HG02798 (cell line): ENCODE data around the gene CFAP65.

Experiments
- ATAC-seq: cut with Tn5 transposase; IDR thresholded peaks from one replicate; pipeline ENCODE4 v1.9.1; 2021; ENCODE audit warnings: mild to moderate bottlenecking; ENCODE audit not compliant: unreplicated experiment, poor library complexity

The CFAP65 gene

DNA sequence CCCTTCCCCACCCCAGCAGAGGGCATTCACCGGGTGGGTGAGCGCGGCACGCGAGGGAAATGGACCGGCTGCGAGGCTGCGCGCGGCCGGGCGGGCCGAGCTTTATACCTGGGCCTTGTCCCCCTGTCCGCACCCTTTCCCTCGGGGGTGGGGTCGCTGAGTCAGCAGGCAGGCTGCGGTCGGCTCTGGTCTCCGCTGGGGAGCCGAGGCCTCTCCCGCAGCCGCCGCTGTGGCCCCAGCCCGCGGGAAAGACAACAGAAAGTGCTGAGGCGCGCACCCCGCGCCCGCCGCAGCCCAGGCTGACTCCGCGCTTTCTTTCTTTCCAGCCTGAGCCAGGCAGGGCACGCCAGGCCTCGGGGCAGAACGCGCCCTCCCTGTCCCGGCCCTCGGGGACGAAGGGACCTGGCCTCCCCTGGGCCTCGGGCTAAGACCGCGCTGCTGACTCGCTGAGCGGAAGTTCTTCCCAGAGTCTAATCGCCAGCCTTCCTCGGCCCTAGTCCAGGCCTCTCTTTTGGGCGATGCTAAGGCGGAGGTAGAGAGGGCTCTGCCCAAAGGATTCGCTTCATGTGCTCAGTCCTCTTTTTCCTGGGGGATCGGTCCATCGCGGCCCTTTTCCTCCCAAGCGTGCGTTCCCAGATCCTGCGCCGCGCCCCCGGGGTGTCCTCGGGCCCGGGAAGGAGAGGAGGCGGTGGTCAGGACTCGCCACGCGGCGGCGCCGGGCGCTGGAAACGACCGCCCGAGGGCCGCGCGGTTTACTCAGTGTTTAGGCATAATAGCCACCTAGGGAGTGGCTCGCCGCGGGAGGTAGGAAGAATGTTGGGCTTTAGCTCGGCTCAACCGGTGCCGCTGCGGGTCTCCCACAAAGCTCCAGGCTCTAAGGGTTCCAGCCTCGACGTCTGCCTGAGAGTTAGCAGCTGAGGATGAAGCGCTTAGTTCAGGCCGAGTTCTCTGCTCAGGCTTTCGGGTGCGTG lies 47.7 kb downstream of the CFAP65 start, which contains the start of gene CRYBA2:
CRYBA2 (minus strand) TSS at position 78 of the 971 bp plus-strand sequence. CDS start 246 bp downstream, outside the sequence.
- no peak for ATAC-seq

- ATAC-seq, result no peak
These were observed 48.5 kb downstream of the CFAP65 start for GRCh38 chr2:218992703-218993344.

- no peak for ATAC-seq
These were observed 49.1 kb downstream of the CFAP65 start for GRCh38 chr2:218992196-218992595.

GRCh38 chr2:218991674-218992168 lies 49.6 kb downstream of the CFAP65 start:
- no peak for ATAC-seq

DNA sequence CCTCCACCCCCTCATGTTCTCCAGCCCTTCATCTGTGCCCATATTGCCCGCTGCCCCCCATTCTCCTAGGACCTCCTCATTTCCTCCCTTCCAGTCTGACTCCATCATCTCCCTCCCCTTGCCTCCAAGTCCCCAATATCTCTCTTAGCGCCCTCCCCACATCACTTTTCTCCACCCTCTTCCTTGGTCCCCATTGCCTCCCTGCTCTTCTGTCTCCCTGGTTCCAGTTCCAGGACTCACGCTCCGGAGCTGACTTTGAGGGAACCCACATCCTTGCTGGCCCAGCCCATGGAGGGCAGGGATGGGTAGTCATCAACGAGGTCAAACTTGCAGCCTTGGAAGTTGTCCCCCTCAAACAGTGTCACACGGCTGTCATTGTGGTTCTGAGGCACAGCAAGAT lies 50.7 kb downstream of the CFAP65 start:
- ATAC-seq, result no peak

- ATAC-seq, result no peak
These were observed 51.3 kb downstream of the CFAP65 start for GRCh38 chr2:218990052-218990451.

DNA sequence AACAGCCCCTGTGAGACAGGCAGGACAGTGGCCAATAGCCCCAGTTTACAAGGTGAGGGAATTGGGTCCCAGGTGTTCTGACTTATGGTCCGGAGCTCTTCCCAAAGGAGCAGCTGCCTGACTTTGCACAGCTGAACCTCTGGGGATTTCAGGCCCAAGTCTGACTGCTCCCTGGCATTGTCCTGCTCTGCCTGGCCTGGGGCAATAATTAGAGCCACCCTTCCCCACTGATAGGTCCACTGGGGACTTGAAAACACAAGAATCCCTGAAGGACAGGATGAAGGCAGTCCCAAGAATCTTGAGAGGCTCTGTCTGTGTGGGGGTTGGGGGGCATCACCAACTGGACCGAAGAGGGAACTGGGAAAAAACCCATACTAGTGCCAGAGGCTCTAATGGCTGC lies 52.7 kb downstream of the CFAP65 start:
- ATAC-seq, result no peak

DNA sequence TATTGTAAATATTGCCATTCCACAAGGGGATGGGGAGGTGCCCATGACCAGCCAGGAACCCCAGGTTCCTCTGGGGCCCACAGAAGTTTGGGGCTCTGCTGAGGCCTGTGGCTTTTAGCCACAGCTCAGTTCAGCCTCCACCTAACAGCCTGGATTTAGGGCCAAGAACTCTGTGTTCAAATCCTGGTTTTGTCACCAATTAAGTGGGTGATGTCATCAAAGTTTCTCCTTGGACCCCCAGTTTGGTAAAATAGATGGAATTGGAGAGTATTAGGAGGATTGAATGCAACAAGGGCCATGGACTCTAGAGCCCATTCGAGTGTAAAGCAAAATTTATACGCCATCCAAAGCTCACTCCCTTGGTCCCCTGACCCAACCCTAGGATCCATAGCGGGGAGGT lies 53.2 kb downstream of the CFAP65 start:
- no peak for ATAC-seq

DNA sequence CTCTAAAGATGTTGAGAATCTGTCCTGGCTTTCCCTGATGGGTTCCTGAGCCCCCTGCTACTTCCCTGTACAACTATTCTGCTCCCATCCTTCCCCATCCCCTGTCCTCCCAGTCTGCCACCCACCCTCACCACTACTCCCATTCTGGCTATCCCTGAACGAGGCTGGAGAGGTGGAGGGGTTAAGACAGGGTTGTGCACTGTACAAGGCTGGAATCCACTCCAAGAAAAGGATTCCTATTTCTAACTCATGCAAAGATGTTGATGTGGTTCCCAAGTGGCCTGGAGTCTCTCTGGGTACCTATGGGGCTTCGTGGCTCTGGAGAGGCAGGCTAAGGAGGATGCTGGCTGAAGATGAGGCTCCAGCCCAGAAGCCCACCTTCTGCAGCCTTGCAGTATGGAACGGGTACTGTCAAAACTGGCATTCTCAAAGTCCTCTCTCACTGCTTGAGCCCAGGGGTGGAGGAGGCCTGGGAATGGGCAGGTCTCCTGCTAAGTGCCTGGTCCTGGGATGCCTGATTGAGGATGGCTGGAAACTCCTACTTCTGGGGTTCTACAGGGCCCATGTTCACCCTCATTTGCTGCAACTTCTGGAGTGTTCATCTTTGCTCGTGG lies 55.1 kb downstream of the CFAP65 start:
- no peak for ATAC-seq

- ATAC-seq, result no peak
These were observed 55.8 kb downstream of the CFAP65 start for GRCh38 chr2:218985325-218986091.

GRCh38 chr2:218985021-218985324 lies 56.3 kb downstream of the CFAP65 start, which contains the start of gene FEV:
Gene FEV (minus strand): TSS chr2:218985184. CDS start chr2:218985075, 109 bp downstream.
- ATAC-seq, result no peak

GRCh38 chr2:218984239-218985020 lies 56.9 kb downstream of the CFAP65 start:
- no peak for ATAC-seq

- no peak for ATAC-seq
These were observed 57.4 kb downstream of the CFAP65 start for GRCh38 chr2:218983934-218984238.

DNA sequence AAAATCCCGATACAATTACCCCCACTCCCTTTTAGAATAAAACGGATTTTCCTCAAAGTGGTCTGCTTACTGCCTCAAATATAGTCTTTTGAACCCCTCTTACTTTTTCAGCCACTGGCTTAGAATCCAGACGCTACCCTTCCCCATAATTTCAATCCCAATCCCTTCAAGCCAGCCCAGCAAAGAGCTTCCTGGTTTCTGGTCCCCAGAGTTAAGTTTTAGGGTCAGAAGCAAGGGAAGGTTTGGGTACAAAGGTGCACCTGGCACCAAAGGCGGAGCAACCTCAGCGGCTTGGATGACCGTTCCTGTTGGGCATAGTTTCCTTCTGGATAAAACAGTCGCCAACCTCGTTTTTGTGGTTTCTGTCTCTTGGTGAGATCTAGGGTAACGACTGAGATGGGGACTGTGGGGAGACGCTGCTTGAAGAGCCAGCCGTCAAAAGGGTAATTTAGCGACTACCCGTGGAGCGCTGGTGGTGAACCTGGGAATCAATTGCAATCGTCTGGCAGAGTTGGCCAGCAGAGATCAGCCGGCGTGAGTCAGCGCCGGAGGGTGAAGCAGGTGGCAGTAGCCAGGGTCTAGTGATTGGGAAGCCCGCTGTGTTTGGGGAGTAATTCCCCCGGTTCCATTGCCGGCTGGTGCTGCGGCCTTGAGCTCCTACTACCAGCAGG lies 57.9 kb downstream of the CFAP65 start:
- no peak for ATAC-seq

GRCh38 chr2:218982586-218983262 lies 58.6 kb downstream of the CFAP65 start:
- no peak for ATAC-seq

GRCh38 chr2:218981881-218982585 lies 59.3 kb downstream of the CFAP65 start:
- no peak for ATAC-seq

DNA sequence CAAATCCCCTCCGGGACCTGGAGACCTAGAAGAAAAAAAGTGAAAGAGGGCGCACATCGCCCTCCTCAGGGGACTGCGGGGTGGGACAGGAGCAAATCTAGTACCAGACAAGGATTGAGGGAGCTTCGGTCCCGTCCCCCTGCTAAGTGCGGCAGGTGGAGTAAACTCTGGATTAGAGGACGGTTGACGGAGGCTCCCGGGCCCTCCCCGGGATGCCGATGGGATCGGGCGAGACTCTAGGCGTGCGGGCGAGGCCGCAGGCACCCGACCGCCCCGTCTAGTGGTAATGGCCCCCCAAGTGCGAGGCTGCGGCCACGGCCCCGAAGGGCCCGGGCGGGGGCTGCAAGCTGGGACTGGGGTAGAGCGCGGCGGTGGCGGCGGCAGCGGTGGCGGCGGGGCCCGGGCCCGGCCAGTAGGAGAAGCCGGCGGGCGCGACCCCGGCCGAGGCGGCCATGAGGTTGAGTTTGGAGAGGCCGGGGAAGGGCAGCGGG lies 59.9 kb downstream of the CFAP65 start:
- ATAC-seq, result no peak
